H9 (cell line): ENCODE data around the gene TSPAN18. TPM values are rescaled to one million over a fixed set of nuclear protein-coding genes. Genes with fewer than 3 reads are reported as not detected.

Experiments used
- DNase-seq: peaks from one replicate; pipeline ENCODE4 v3.0.0-alpha.2; 2017
- H2AFZ ChIP-seq: one replicate; pipeline ENCODE4 v1.6.1; 2013; ENCODE audit warnings: mild to moderate bottlenecking, low read length, control low read depth, moderate library complexity
- H2AK5ac ChIP-seq: 2 replicates; pipeline ENCODE4 v1.6.1; 2013; ENCODE audit warnings: low read length, control low read depth, mixed read lengths; ENCODE audit not compliant: insufficient read length
- H2BK120ac ChIP-seq: one replicate; pipeline ENCODE4 v1.6.1; 2013; ENCODE audit warnings: low read depth, mild to moderate bottlenecking, low read length, control low read depth, inconsistent platforms; ENCODE audit not compliant: poor library complexity, severe bottlenecking
- H2BK12ac ChIP-seq: 2 replicates; pipeline ENCODE4 v1.6.1; 2013; ENCODE audit warnings: low read length, control low read depth, mixed read lengths, low read depth; ENCODE audit not compliant: insufficient read length
- H2BK15ac ChIP-seq: 2 replicates; pipeline ENCODE4 v1.6.1; 2013; ENCODE audit warnings: low read depth, low read length, control low read depth
- H2BK20ac ChIP-seq: one replicate; pipeline ENCODE4 v1.6.1; 2013; ENCODE audit warnings: low read depth, mild to moderate bottlenecking, low read length, control low read depth, inconsistent platforms; ENCODE audit not compliant: poor library complexity, severe bottlenecking
- H2BK5ac ChIP-seq: 2 replicates; pipeline ENCODE4 v1.6.1; 2013; ENCODE audit warnings: low read length, control low read depth, mixed read lengths; ENCODE audit not compliant: insufficient read length
- H3K14ac ChIP-seq: 2 replicates; pipeline ENCODE4 v1.6.1; 2013; ENCODE audit warnings: low read length, control low read depth; ENCODE audit not compliant: insufficient read depth
- H3K18ac ChIP-seq: 2 replicates; pipeline ENCODE4 v1.6.1; 2013; ENCODE audit warnings: low read depth, mild to moderate bottlenecking, mixed read lengths, low read length, control low read depth; ENCODE audit not compliant: insufficient read length
- H3K23ac ChIP-seq: 2 replicates; pipeline ENCODE4 v1.6.1; 2013; ENCODE audit warnings: low read length, control low read depth, mixed read lengths, low read depth; ENCODE audit not compliant: insufficient read length
- H3K23me2 ChIP-seq: 2 replicates; pipeline ENCODE4 v1.6.1; 2013; ENCODE audit warnings: low read depth, mild to moderate bottlenecking, mixed read lengths, low read length, control low read depth; ENCODE audit not compliant: insufficient read length, poor library complexity, severe bottlenecking
- H3K27ac ChIP-seq: 2 replicates; pipeline ENCODE4 v1.5.1; 2013; ENCODE audit warnings: low read length, control low read depth, mixed read lengths, low read depth; ENCODE audit not compliant: insufficient read length
- H3K27me3 ChIP-seq: 2 replicates; pipeline ENCODE4 v1.6.1; 2013; ENCODE audit warnings: low read length, control low read depth, inconsistent platforms; ENCODE audit not compliant: insufficient read depth
- H3K4ac ChIP-seq: 2 replicates; pipeline ENCODE4 v1.6.1; 2013; ENCODE audit warnings: low read depth, mild to moderate bottlenecking, control low read depth, inconsistent platforms, low read length, moderate library complexity
- H3K4me1 ChIP-seq: 2 replicates; pipeline ENCODE4 v1.6.1; 2013; ENCODE audit warnings: low read length, control low read depth, inconsistent platforms; ENCODE audit not compliant: insufficient read depth
- H3K4me2 ChIP-seq: 2 replicates; pipeline ENCODE4 v1.6.1; 2013; ENCODE audit warnings: low read length, control low read depth, mixed read lengths; ENCODE audit not compliant: insufficient read length, insufficient read depth
- H3K56ac ChIP-seq: 2 replicates; pipeline ENCODE4 v1.6.1; 2013; ENCODE audit warnings: low read depth, mild to moderate bottlenecking, mixed read lengths, low read length, control low read depth; ENCODE audit not compliant: insufficient read length
- H3K79me1 ChIP-seq: 2 replicates; pipeline ENCODE4 v1.6.1; 2013; ENCODE audit warnings: low read depth, mild to moderate bottlenecking, moderate library complexity, low read length, control low read depth, inconsistent platforms; ENCODE audit not compliant: insufficient read depth, poor library complexity, severe bottlenecking
- H3K79me2 ChIP-seq: 2 replicates; pipeline ENCODE4 v1.6.1; 2013; ENCODE audit warnings: low read length, control low read depth, inconsistent platforms; ENCODE audit not compliant: insufficient read depth
- H3K9ac ChIP-seq: 2 replicates; pipeline ENCODE4 v1.6.1; 2013; ENCODE audit warnings: low read length, control low read depth, mixed read lengths; ENCODE audit not compliant: insufficient read length; ENCODE audit errors: extremely low read depth
- H3K9me3 ChIP-seq: one replicate; pipeline ENCODE4 v1.6.1; 2013; ENCODE audit warnings: low read depth, low read length, inconsistent platforms; ENCODE audit not compliant: control insufficient read depth
- H3T11ph ChIP-seq: one replicate; pipeline ENCODE4 v1.6.1; 2013; ENCODE audit warnings: mild to moderate bottlenecking, low read length, control low read depth, inconsistent platforms
- H4K20me1 ChIP-seq: one replicate; pipeline ENCODE4 v1.6.1; 2013; ENCODE audit not compliant: control insufficient read depth, insufficient read length, insufficient read depth
- H4K5ac ChIP-seq: 2 replicates; pipeline ENCODE4 v1.6.1; 2013; ENCODE audit warnings: low read depth, mild to moderate bottlenecking, mixed read lengths, low read length, control low read depth; ENCODE audit not compliant: insufficient read length
- H4K8ac ChIP-seq: replicated peaks from 2 replicates; pipeline ENCODE4 v1.6.1; 2013; ENCODE audit warnings: low read length, control low read depth, mixed read lengths, low read depth; ENCODE audit not compliant: insufficient read length
- H4K91ac ChIP-seq: 2 replicates; pipeline ENCODE4 v1.6.1; 2013; ENCODE audit warnings: low read depth, mild to moderate bottlenecking, moderate library complexity, mixed read lengths, low read length, control low read depth; ENCODE audit not compliant: insufficient read length
- H3K27ac Mint-ChIP-seq, 3 experiments: 2 replicates in 2 of 3; 3 replicates in 1 of 3; pipeline ENCODE4 v1.8.0; 2020 to 2021; ENCODE audit warnings: mixed read lengths in 3 of 3, mild to moderate bottlenecking in 1 of 3, moderate library complexity in 1 of 3
- H3K27me3 Mint-ChIP-seq: 2 replicates; pipeline ENCODE4 v1.8.0; 2021; ENCODE audit warnings: low read depth, mild to moderate bottlenecking, moderate library complexity, mixed read lengths
- H3K36me3 Mint-ChIP-seq, 3 experiments: 2 replicates in 2 of 3; 3 replicates in 1 of 3; pipeline ENCODE4 v1.8.0; 2020 to 2021; ENCODE audit warnings: low read depth in 3 of 3, mixed read lengths in 3 of 3; ENCODE audit not compliant: insufficient read depth in 1 of 3
- H3K4me1 Mint-ChIP-seq, 2 experiments: 2 replicates each; pipeline ENCODE4 v1.8.0; 2020; ENCODE audit warnings: mixed read lengths in 2 of 2
- H3K4me3 Mint-ChIP-seq, 2 experiments: 2 replicates in 1 of 2; 3 replicates in 1 of 2; pipeline ENCODE4 v1.8.0; 2020 to 2021; ENCODE audit warnings: mild to moderate bottlenecking in 2 of 2, mixed read lengths in 2 of 2, moderate library complexity in 1 of 2
- H3K9me3 Mint-ChIP-seq, 2 experiments: 2 replicates in 1 of 2; 3 replicates in 1 of 2; pipeline ENCODE4 v1.8.0; 2020; ENCODE audit warnings: mild to moderate bottlenecking in 2 of 2, mixed read lengths in 2 of 2, moderate library complexity in 1 of 2
- WGBS: extraction: QIAGEN DNeasy Blood & Tissue Kit; methylation state at CpG from one replicate; pipeline ENCODE4 v1.1.7; 2013; ENCODE audit warnings: missing lambda C conversion rate, low lambda C conversion rate, mixed read lengths; ENCODE audit not compliant: insufficient read length; ENCODE audit errors: extremely low coverage; 5-methylcytosine and 5-hydroxymethylcytosine counted together
- total RNA-seq: library from RNA; stranded (reverse); gene quantifications from 2 replicates; pipeline ENCODE4 v1.2.1, GENCODE V29; 2021
- TF ChIP-seq, protein P1 (sequence below): fragments of 200-600 bp; sonication (generic); conservative IDR thresholded peaks from 3 replicates; pipeline ENCODE4 v1.8.0; 2021; ENCODE audit warnings: antibody characterized with exemption, mild to moderate bottlenecking

TSPAN18 gene
- total RNA-seq, 1 experiment from 2014 or later = 25.3 TPM

GRCh38 chr11:44899959-44900358 is 173.2 kb downstream of the TSPAN18 start:
- Histone ChIP-seq H2BK20ac (no peak overlapping the region), H3K4me2 (no peak overlapping the region), H4K8ac (no peak overlapping the region), H2BK5ac (no peak overlapping the region), H3K4ac (no peak overlapping the region), H2AK5ac (no peak overlapping the region), H3K4me1 (no peaks in the 10 kb centered on the region), H3K9ac (no peak overlapping the region), H3K14ac (no peak overlapping the region), H2BK12ac (no peak overlapping the region), H3K79me2 (no peaks in the 10 kb centered on the region), H3K56ac (no peak overlapping the region), H2BK120ac (no peak overlapping the region), H2AFZ (no peak overlapping the region), H4K5ac (no peak overlapping the region), H3K18ac (no peak overlapping the region), H3K9me3 (no peaks in the 10 kb centered on the region), H3K23me2 (no peaks in the 10 kb centered on the region), H3K23ac (no peak overlapping the region), H3K27me3 (no peaks in the 10 kb centered on the region), H3K79me1 (no peaks in the 10 kb centered on the region), H4K20me1 (no peaks in the 10 kb centered on the region), H4K91ac (no peak overlapping the region), H3K27ac (no peak overlapping the region), H3T11ph (no peak overlapping the region), H2BK15ac (no peak overlapping the region)
- Mint-ChIP-seq H3K4me3 (no peak overlapping the region), H3K27me3 (peaks cover 2% of the 10 kb centered on the region; the same call in 1 of the 2 replicates), H3K27ac (no peak overlapping the region; a peak in 1 of 7 replicates), H3K9me3 (peaks cover 10 to 13% of the 10 kb centered on the region in 2 experiments; a peak in 3 of 5 replicates), H3K4me1 (peaks cover 14 to 20% of the 10 kb centered on the region in 2 experiments), H3K36me3 (peaks cover 7 to 11% (median 8%) of the 10 kb centered on the region in 3 experiments; a peak in 4 of 7 replicates)
- TF ChIP-seq, protein P1, sequence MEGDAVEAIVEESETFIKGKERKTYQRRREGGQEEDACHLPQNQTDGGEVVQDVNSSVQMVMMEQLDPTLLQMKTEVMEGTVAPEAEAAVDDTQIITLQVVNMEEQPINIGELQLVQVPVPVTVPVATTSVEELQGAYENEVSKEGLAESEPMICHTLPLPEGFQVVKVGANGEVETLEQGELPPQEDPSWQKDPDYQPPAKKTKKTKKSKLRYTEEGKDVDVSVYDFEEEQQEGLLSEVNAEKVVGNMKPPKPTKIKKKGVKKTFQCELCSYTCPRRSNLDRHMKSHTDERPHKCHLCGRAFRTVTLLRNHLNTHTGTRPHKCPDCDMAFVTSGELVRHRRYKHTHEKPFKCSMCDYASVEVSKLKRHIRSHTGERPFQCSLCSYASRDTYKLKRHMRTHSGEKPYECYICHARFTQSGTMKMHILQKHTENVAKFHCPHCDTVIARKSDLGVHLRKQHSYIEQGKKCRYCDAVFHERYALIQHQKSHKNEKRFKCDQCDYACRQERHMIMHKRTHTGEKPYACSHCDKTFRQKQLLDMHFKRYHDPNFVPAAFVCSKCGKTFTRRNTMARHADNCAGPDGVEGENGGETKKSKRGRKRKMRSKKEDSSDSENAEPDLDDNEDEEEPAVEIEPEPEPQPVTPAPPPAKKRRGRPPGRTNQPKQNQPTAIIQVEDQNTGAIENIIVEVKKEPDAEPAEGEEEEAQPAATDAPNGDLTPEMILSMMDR = no peak
- WGBS = no CpG with 5 or more reads among the region's 3 CpGs
- DNase-seq = peak; percentile 83
